ENCODE data around the gene BLCAP.

The BLCAP gene

DNA sequence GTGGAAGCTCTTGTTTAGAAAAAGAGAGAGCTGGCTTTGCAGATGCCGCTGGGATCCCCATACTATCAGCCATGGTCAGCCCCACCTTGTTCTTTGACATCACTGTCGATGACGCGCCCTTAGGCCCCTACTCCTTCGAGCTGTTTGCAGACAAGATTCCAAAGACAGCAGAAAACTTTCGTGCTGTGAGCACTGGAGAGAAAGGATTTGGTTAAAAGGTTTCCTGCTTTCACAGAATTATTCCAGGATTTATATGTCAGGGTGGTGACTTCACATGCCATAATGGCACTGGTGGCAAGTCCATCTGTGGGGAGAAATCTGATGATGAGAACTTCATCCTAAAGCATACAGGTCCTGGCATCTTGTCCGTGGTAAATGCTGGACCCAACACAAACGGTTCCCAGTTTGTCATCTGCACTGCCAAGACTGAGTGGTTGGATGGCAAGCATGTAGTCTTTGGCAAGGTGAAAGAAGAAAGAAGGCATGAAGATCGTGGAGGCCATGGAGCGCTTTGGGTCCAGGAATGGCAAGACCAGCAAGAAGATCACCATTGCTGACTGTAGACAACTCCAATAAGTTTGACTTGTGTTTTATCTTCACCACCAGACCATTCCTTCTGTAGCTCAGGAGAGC, 2.4 kb upstream of the BLCAP start:
- DNase-seq (ENCODE audit: low read depth in 2 of 2), result no peak

DNA sequence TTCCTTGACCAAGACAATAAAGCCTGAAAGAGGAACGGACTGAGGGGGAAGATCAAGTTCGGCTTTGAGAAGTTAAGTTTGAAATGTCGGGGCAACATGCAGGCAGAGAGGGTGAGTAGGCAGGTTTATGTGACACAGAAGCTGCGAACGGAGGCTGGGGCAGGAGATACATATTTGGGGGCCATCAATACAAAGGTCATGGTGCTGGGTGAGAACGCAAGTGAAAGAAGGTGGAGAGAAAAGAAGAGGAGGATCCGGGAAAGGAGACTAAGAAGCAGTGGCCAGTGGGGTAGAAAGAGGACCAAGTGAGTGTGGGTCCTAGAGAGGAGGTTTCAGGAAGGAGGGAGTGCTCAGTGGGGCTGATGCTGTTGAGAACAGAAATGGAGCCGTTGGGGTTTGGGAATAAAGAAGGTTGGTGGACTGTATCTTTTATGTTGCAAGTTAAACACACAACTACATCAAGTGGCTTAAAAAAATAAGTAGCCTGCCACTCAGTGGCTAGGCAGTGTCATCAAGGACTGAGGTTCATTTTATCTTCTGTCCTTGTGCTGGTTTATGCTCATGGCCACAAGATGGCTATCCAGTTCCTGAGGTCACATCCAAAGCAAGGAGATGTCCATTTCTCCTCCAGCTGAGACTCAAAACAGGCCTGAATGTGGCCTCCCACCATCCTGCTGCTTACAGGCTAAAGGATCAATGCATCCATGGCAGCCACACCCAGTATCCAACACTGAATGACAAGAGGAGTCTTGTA, 1.7 kb upstream of the BLCAP start:
- DNase-seq (ENCODE audit: low read depth in 2 of 2), result no peak

DNA sequence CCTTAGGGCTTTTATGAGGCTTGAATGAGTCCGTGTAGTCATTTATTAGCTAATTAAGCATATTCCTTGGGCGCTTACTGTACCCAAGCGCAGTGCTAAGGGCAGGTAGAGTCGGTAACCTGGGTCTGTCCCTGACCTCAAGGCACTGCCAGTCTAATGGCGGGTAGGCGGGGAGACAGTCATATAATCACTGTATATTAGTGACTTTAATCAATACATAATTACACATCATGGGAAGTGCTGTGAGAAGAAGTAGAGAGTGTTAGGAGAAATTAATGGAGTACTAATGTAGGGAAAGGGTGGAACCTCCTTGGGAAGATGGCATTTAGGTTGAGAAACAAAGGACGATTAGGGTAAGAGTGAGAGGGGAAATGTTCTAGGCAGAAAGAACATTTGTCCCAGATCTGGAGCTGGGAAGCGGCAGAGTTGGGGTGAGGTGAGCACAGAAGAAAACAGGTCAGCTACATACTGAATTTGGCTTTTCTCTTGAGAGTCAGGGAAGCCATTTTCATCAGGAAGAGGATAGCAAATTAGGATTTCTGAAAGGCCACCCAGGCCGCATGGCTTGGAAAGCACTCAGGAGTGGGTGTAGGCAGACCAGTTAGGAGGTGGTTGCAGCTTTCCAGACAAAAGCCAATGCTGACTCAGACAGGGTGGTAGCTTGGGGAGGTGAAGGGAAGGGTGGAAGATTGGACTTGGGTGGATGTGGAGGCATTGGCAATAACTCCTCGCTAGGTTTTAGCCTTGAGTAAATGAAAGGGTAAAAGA, 954 bp upstream of the BLCAP start:
- no peak for DNase-seq (ENCODE audit: low read depth in 2 of 2)

DNA sequence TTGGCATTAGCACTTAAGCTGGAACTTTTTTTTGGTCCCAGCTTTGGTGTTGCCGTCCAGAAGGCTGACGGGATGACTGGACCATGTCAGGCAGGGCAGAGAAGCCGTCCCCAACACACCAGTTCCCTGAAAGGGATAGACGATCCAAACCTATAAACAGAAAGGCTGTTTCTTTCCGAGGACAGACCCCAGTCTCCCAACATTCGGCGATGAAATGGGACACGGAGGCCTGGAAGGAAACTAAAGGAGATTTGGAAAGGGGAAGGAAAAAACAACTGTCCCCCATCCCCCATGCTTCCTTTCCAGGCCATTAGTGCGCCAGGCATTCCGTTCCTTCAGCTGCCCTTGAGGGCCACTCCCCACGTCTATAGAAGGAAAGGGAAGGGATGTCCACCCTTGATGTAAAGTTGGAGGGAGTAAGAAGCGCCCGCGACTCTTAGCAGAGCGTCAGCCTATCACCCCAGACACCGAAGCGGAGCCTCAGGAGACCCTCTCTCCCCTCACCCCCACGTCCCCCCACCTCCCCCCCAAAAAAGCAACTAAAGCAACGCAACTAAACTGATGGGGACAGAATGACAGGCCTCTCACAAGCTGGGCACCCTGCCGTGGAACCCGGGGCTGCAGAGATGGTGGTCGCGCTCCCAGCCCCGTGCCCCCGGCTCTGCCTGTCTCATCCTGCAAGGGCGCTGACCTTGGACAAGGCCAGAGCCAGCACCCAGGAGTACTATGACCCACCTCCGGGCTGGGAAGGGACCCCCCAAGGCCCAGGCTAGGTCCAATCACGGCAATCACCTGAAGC, 638 bp downstream of the BLCAP start:
- no peak for DNase-seq (ENCODE audit: low read depth in 2 of 2)

DNA sequence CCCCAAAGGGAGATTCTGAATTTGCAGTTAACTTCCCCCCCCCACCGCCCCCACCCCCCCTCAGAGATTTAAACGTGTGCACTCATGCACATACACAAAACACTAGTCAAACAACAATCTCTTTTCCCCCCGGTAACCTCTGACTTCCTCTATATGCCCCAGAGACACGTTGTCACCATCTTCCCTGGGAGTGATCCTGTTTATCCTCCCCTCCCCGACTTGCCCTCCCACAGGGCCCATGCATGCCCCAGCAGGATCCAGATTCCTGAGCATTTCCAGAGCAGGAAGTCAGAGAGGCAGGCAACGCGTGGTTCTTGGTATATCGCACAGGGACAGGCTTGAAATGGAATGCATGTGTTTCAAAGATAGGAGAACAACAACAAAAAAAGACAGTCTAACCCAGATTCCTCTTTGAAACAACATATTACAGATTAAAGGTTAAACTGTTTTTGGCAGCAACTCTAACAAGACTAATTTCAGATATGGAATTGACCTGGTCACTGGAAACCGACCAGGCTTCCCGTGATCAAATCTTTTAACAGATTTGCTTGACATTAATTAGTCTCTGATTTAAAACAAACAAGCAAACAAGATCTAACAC, 1.3 kb downstream of the BLCAP start:
- DNase-seq (ENCODE audit: low read depth in 2 of 2), result no peak

DNA sequence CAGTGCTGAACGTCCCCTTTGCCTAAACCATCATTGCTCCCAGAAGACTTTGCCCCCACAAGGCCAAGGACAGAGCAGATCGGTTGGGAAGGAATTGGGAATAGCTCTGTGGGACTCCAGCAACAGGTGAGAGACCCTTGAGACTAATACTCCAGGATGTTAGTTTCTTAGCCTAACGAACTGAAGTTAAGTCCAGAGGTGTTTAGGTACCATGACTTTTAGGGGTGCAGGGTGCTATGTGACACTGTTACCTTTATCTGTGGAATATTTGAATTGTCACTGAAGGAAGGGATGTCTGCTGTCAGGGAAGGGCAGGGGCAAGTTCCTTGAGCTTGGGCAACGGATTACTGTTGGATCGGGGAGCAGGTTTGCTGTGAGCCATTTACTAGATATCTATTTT, 1.9 kb downstream of the BLCAP start:
- no peak for DNase-seq (ENCODE audit: low read depth in 2 of 2)

DNA sequence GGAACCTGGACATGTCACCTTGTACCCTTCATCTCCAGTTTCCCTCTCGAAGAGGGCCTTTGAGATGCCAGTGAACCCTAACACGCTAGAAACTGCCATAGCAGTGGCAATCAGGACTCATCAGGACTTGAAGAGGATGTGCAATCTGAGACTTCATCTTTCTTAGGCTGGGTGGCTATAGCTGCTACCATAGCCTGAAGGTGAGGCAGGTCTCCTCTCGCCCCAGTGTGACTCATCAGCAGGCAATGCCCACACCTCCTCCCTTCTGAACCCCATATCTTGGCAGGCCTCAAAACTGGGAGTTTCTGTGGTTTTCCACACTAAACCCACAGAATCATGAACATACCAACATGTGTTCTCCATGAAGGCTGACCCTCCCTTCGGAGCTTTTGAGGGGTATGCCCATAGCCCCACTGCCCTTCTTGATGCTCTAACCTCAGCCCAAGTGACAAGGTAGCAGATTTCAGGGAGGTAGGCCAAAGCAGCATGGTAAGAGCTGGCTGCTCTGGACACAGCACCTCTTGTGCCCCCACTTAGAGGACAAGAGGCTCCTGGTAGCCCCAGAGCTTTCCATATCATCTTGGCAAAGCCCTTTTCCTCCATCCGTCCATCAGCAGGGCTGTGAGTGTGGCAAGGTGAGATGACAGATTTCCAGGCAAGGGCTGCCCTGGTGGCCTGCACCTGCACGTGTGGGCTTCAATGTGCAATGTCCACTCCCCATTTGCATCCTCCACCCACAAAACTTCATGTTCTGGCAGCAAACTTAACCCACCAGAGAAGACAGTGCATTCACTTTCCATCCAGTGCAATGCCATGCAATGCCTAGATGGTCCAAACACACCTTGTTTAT, 2.6 kb downstream of the BLCAP start:
- DNase-seq (ENCODE audit: low read depth in 2 of 2), result no peak

DNA sequence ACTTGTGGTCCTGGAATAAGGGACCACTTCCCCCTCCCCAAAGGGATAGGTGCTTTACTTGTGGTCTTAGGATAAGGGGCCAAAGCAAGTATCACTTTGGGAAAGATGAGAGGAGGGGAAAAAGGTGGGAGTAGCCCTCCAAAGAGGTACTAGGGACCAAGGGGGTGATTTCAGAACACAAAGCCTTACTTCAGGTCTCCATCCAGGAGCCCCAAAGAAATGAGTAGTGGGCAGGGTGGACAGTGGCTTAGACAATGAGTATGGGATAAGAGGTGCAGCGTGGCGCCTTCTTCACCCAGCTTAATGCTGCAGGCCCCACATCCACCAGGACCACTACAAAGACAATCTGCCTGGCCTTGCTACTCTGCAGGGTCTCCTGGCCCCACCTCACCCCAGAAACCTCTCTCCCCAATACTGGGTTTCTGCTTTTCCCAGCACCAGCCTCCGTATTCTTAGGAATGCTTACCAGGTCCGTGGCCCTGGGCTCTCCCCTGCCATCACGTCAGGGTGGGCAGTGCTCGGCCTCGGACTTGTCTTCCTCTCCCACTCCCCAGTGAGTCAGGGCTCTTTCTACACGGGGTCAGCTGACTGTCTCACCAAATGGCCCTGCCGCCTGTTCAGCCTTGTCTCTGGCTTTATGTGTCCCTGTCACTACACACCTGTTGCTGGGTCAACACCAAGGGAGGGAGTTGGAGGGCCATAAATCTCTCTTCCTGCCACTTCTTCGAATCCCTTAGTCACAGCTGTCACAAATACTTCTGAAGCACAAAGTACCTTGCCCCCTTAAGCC, 3.6 kb downstream of the BLCAP start:
- DNase-seq (ENCODE audit: low read depth in 2 of 2), result no peak

DNA sequence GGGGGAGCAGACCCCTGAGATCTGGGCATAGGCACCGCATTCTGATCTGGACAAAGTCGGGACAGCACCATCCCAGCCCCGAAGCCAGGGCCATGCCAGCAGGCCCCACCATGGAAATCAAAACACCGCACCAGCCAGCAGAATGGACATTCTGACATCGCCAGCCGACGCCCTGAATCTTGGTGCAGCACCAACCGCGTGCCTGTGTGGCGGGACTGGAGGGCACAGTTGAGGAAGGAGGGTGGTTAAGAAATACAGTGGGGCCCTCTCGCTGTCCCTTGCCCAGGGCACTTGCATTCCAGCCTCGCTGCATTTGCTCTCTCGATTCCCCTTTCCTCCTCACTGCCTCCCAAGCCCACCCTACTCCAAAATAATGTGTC, 4.7 kb downstream of the BLCAP start:
- DNase-seq (ENCODE audit: low read depth in 2 of 2), result no peak

DNA sequence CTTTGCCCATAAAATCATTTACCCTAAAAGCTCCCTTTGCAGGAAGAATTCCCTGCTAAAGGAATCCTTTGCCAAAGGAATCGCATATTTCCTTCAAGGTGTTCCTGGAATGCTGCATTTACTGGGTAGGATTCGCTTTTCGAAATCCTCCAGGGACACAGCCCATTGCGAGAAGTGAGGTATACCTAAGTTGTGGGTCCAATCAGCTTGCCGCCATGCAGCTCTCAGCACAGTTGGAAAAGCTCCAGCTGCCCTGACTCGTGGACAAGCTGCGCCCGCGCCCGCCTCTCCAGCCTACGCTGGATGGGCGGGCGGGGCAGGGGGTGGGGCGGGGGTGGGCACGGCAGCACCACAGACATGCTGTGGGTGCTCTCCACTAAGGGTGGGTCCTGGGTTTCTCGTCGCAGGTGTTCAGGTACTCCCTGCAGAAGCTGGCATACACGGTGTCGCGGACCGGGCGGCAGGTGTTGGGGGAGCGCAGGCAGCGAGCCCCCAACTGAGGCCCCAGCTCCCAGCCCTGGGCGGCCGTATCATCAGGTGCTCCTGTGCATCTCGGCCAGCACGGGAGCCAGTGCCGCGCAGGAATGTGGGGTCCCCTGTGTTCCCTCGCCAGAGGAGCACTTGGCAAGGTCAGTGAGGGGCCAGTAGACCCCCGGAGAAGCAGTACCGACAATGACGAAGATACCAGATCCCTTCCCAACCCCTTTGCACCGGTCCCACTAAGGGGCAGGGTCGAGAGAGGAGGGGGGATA, 5.2 kb downstream of the BLCAP start:
- DNase-seq (ENCODE audit: low read depth in 2 of 2), result no peak

DNA sequence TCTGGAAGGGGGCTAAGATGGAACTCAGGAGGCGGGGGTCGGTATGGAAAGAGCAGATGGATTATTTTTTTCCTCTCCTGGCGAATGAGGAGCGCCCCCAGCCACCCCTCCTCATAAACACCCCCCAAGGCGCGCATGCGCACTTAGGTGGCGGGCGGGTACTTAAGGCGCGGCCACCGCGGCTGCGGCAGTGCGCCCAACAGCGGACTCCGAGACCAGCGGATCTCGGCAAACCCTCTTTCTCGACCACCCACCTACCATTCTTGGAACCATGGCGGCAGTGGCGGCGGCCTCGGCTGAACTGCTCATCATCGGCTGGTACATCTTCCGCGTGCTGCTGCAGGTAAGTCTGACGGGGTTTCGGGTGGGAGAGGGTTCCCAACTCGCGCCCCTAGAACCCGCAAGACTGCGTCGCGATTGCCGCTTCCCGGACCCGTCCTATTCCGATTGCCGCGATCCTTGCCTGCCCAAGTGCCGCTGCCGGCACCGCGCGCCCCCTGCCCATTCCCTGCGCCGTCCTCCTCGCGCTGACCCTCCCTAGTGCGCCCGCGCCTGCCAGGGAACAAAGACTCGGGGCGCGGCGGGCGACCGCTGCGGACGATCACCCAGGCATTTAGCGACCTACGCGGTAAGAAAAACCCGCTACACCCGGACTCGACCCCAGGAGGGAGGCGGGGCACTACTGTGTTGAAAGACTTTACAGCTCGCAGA, 6.5 kb downstream of the BLCAP start, which contains the start of gene NNAT:
NNAT (plus strand) TSS at position 190 of the 711 bp plus-strand sequence; CDS start at position 272, 82 bp downstream.
- no peak for DNase-seq (ENCODE audit: low read depth in 2 of 2)

DNA sequence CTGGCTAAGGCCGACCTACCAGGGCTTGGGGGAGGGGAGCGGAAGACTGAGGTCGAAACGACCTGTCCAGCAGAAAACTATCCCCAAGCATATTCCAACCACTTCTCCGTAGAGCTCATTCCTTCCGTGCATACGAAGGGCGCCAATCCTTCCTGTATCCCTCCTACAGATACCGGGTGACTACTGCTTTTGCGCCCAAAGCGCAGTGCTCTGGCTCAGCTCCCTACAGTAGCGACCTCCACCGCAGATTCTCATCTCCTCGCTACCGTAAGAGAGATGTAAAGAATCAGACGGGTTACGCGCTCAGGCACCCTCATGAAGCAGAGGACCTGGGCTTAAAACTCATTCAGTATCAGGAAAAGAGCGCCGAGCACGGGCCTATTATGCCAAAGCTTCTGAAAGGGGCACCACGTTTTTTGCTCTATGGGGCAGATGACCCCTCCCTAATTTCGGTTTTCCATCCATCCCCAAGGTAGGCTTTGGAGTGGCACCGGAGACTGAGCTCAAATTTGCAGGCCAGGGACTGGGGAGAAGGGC, 7.2 kb downstream of the BLCAP start:
- no peak for DNase-seq (ENCODE audit: low read depth in 2 of 2)

DNA sequence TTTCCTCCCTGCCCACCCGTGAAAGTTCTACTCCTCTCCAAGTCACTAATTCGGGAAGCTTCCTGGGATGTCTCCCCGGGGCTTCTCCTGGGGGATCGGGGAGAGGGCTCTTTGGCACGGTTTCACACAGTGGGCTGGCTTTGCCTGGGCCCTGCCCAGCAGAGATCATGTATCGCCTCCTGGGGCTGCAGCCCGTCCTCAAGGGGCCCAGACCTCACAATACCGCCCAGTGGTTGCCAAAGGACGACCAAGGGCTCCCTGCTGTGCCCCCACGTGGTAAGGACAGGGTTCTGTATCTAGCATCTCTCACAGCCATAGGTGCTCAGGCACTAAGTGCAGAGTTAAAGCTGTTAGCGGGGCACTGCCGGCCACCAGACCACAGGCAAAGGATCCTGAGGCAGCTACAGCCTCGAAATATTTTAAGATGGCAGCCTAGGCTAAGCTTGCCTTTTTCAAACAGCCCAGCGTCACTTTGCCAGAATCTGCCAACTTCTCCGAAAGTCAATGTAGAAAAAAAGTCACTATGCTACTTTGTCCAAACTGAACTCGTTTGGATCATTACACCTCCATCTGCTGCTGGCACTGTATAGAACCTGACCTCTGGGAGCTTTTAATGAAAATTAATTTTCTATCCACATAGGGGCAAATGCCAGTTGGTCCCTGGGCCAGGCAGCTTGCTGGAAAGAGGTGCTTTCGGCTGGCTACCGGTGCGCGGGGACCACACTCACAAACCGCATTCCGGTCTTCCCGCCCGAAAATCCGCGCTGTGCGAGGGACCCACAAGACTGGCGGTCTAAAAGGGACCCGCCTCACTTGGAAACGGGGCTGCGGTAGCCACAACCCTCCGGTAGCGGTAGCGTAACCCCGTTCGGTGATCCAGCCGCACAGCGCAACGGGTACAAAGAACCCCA, 7.9 kb downstream of the BLCAP start:
- DNase-seq (ENCODE audit: low read depth in 2 of 2), result no peak

DNA sequence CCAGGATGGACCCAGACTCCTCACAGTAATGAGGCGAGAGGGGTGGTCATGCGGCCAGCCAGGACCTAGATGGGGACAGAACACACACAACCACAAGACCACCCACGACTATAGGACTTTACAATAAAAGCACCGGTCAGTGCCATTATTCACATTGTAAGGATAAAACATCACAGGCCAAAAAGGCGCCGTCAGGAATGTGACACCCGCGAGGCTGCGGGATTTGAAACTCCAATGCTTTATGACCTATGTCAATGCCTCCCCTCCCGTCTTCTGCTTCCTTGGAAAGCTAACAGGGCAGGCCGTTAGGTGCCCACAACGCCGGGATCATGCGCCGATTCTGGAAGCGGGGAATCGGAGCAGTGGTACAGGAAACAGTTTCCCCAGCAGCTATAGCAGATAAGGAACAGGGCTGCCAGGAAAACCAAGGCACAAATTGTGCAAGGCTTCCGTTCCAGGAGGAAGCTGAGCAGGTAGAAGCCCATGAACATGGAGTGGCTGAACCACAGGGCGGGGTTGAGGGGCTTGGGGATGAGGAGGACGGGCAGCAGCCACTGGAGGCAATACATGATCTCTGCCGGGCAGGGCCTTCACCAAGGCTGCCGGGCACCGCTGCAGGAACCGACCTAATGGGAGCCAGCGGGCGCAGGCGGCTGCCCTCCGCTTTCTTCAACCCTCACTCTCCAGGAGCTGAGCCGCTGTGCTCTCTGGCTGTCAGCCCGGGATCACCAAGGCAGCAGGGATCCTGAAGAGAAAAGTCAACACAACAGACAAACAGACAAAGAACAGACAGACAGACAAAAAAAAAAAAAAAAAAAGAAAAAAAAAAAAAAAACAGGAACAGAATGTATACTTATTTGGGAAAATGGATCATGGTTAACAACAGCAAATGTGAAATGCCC, 8.8 kb downstream of the BLCAP start:
- no peak for DNase-seq (ENCODE audit: low read depth in 2 of 2)

DNA sequence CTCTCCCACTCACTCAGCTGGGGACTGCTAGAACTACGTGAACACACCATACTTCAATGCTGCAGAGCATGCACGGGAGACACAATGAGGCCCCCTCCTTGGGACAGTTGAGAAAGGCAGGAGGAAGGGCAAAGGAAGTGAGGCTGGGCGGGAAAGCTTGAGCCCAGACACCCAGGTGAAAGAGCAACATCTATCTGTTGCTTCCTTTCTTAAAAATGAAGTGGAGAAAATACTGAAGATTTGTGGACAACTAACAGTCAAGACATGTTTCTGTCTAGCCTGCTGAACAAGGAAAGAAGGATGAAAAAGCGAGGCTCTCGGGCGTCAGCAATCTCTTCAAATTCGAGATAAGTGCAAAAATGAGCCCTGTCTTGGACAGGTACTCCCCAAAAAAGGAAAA, 9.6 kb downstream of the BLCAP start:
- DNase-seq (ENCODE audit: low read depth in 2 of 2), result no peak

All from fibroblast of skin of left biceps (primary cell).